Fibroblast of the aortic adventitia (primary cell): ENCODE data around the gene FAM53B. TPM values are rescaled to one million over a fixed set of nuclear protein-coding genes. Genes with fewer than 3 reads are reported as not detected.

Experiments
- DNase-seq: peaks from one replicate; pipeline ENCODE4 v3.0.0-alpha.2; 2010; ENCODE audit warnings: low read depth
- H3K4me3 ChIP-seq: 2 replicates; pipeline ENCODE4 v1.5.1; 2011; ENCODE audit warnings: low read depth, mild to moderate bottlenecking, control low read depth, low read length, moderate library complexity
- CTCF ChIP-seq: IDR thresholded peaks from 2 replicates; pipeline ENCODE4 v1.5.1; 2011; ENCODE audit warnings: mild to moderate bottlenecking, low read length, control low read depth, inconsistent platforms; ENCODE audit not compliant: insufficient read depth
- total RNA-seq: library from RNA; depleted of rRNA; stranded (reverse); fragments of >200 nt; gene quantifications from 2 replicates; pipeline ENCODE4 v1.2.3, GENCODE V29; 2012; ENCODE audit warnings: low replicate concordance

The FAM53B gene
- total RNA-seq, 1 donor, result 9.2 TPM

GRCh38 chr10:124639206-124639605, 105.0 kb downstream of the FAM53B start:
- no peak overlapping the region for H3K4me3 ChIP-seq
- TF ChIP-seq CTCF, result no peak
- DNase-seq, result no peak

- no peak overlapping the region for H3K4me3 ChIP-seq
- DNase-seq, result no peak
- TF ChIP-seq CTCF, result no peak
Measured at GRCh38 chr10:124637746-124638145, 106.4 kb downstream of the FAM53B start.

GRCh38 chr10:124637091-124637700, 107.0 kb downstream of the FAM53B start:
- DNase-seq, result no peak
- H3K4me3 ChIP-seq, result no peak overlapping the region
- no peak for TF ChIP-seq CTCF

- no peak for TF ChIP-seq CTCF
- DNase-seq, result no peak
Measured at GRCh38 chr10:124636271-124636995, 107.7 kb downstream of the FAM53B start.

GRCh38 chr10:124632566-124632965, 111.6 kb downstream of the FAM53B start:
- DNase-seq, result no peak
- no peak overlapping the region for H3K4me3 ChIP-seq
- no peak for TF ChIP-seq CTCF

More at GRCh38 chr10:124636271-124636995, 107.7 kb downstream of the FAM53B start:
- H3K4me3 ChIP-seq, result no peak overlapping the region

GRCh38 chr10:124632064-124632531, 112.1 kb downstream of the FAM53B start:
- TF ChIP-seq CTCF, result peak; percentile 31
- no peak overlapping the region for H3K4me3 ChIP-seq
- no peak for DNase-seq
